GM12878 (cell line): ENCODE results near the gene PLEKHG2. TPM values are rescaled to one million over a fixed set of nuclear protein-coding genes. Genes with fewer than 3 reads are reported as not detected.

ENCODE experiments used
- ATAC-seq: fragments of 200-7000 bp; cut with Tn5 transposase; 3 replicates; pipeline ENCODE4 v1.9.1; 2020; ENCODE audit warnings: mild to moderate bottlenecking, moderate library complexity
- BruUV-seq: library from RNA; stranded (reverse); fragments of 400-500 nt; replicated peaks from 2 replicates; lab custom pipeline; 2021; lab: Mats Ljungman, UMichigan
- CTCF ChIA-PET: fragments of 300-600 bp; sonication (Branson Sonifier 250); formaldehyde crosslinking; extraction: SDS; loops from one replicate; lab custom pipeline; 2021; ENCODE audit warnings: inconsistent platforms; lab: Yijun Ruan, JAX
- POLR2A ChIA-PET: fragments of 350-600 bp; formaldehyde crosslinking; extraction: SDS; loops from one replicate; lab custom pipeline; 2021; ENCODE audit warnings: inconsistent platforms; lab: Charles Lee
- RAD21 ChIA-PET: fragments of 300-600 bp; sonication (Branson Sonifier 250); formaldehyde crosslinking; loops from one replicate; lab custom pipeline; 2023; ENCODE audit warnings: antibody characterized with exemption; ENCODE audit not compliant: unreplicated experiment; lab: Charles Lee
- SMC1A ChIA-PET: fragments of 300-600 bp; sonication (Branson Sonifier 250); formaldehyde crosslinking; loops from one replicate; lab custom pipeline; 2023; ENCODE audit not compliant: unreplicated experiment, uncharacterized antibody; lab: Charles Lee
- DNase-seq: peaks from one replicate; pipeline ENCODE4 v3.0.0-alpha.2; 2011; ENCODE audit warnings: low read depth, low spot score
- FAIRE-seq: peaks from 3 replicates; lab custom pipeline; 2011; peaks lifted over from hg19 to GRCh38; lab: Jason Lieb, UNC
- H2AFZ ChIP-seq: 2 replicates; pipeline ENCODE4 v1.6.0; 2011; ENCODE audit warnings: low read depth, low read length, control low read depth; ENCODE audit not compliant: control insufficient read depth
- H3K27ac ChIP-seq: 2 replicates; pipeline ENCODE4 v1.5.1; 2011; ENCODE audit warnings: control low read depth; ENCODE audit not compliant: control insufficient read depth, insufficient read depth
- H3K27me3 ChIP-seq, 2 experiments: replicated peaks in 1 of 2; 2 replicates each; pipeline versions ENCODE4 v1.6.0 to v1.6.1; 2011; ENCODE audit warnings: low read length in 1 of 2; ENCODE audit not compliant: control insufficient read depth in 2 of 2, insufficient read depth in 2 of 2
- H3K36me3 ChIP-seq, 2 experiments: 2 replicates each; pipeline ENCODE4 v1.5.1; 2011; ENCODE audit warnings: low read length in 1 of 2; ENCODE audit not compliant: control insufficient read depth in 2 of 2, insufficient read depth in 2 of 2
- H3K4me1 ChIP-seq: 2 replicates; pipeline ENCODE4 v1.6.1; 2011; ENCODE audit warnings: mild to moderate bottlenecking, low read length, moderate library complexity, mixed read lengths; ENCODE audit not compliant: control insufficient read depth, insufficient read depth
- H3K4me2 ChIP-seq: 2 replicates; pipeline ENCODE4 v1.6.0; 2011; ENCODE audit warnings: control low read depth; ENCODE audit not compliant: control insufficient read depth, insufficient read depth
- H3K4me3 ChIP-seq: fragments of 200-600 bp; sonication (generic); 2 replicates; pipeline ENCODE4 v1.5.1; 2016
- H3K79me2 ChIP-seq: 2 replicates; pipeline ENCODE4 v1.6.0; 2011; ENCODE audit warnings: low read length; ENCODE audit not compliant: control insufficient read depth, insufficient read depth
- H3K9ac ChIP-seq: 2 replicates; pipeline ENCODE4 v1.8.0; 2011; ENCODE audit warnings: low read length, control low read depth, mixed read lengths; ENCODE audit not compliant: control insufficient read depth, insufficient read depth
- H3K9me3 ChIP-seq: replicated peaks from 3 replicates; pipeline ENCODE4 v1.5.1; 2011; ENCODE audit warnings: mild to moderate bottlenecking, low read length; ENCODE audit not compliant: control insufficient read depth, insufficient read depth
- H4K20me1 ChIP-seq: 2 replicates; pipeline ENCODE4 v1.6.0; 2011; ENCODE audit not compliant: control insufficient read depth, insufficient read depth
- FOXK2 ChIP-seq: fragments of 450-650 bp; IDR thresholded peaks from 2 replicates; pipeline ENCODE4 v1.6.1; 2017; ENCODE audit warnings: mild to moderate bottlenecking, moderate library complexity
- GABPA ChIP-seq: IDR thresholded peaks from 2 replicates; pipeline ENCODE4 v1.6.1; 2014; ENCODE audit warnings: antibody characterized with exemption, low read depth, mild to moderate bottlenecking, inconsistent platforms
- HDGF ChIP-seq: fragments of 450-650 bp; IDR thresholded peaks from 2 replicates; pipeline ENCODE4 v1.6.1; 2016; ENCODE audit warnings: antibody characterized with exemption
- IKZF1 ChIP-seq: fragments of 450-650 bp; conservative IDR thresholded peaks from 2 replicates; pipeline ENCODE4 v1.6.1; 2017; ENCODE audit warnings: antibody characterized with exemption, mild to moderate bottlenecking
- JUND ChIP-seq: IDR thresholded peaks from 2 replicates; pipeline ENCODE4 v1.6.1; 2012; ENCODE audit warnings: low read depth, mild to moderate bottlenecking, low read length, improper control_type of control experiment, moderate library complexity
- KDM1A ChIP-seq: fragments of 200-600 bp; sonication (generic); IDR thresholded peaks from 2 replicates; pipeline ENCODE4 v1.6.1; 2016; ENCODE audit warnings: borderline replicate concordance
- KLF5 ChIP-seq: fragments of 450-650 bp; IDR thresholded peaks from 2 replicates; pipeline ENCODE4 v1.6.1; 2014; ENCODE audit warnings: mild to moderate bottlenecking; ENCODE audit not compliant: partially characterized antibody
- RUNX3 ChIP-seq: IDR thresholded peaks from 2 replicates; pipeline ENCODE4 v1.6.1; 2012; ENCODE audit warnings: low read length, inconsistent platforms
- SIX5 ChIP-seq: IDR thresholded peaks from 2 replicates; pipeline ENCODE4 v1.6.1; 2011; ENCODE audit warnings: mild to moderate bottlenecking, low read depth, low read length, moderate library complexity; ENCODE audit not compliant: severe bottlenecking
- WRNIP1 ChIP-seq: IDR thresholded peaks from 2 replicates; pipeline ENCODE4 v1.6.1; 2011; ENCODE audit warnings: low read depth, low read length, improper control_type of control experiment, borderline replicate concordance
- WGBS: methylation state at CpG from one replicate; pipeline ENCODE4 v1.1.6; 2016; ENCODE audit warnings: low lambda C conversion rate; ENCODE audit not compliant: insufficient replicate concordance, insufficient coverage; ENCODE audit errors: missing lambda C conversion rate; 5-methylcytosine and 5-hydroxymethylcytosine counted together
- in situ Hi-C: fragments of 300-500 bp; cut with MboI; formaldehyde crosslinking; loops from 9 replicates; pipeline ENCODE4 v1.14.3; 2018; ENCODE audit warnings: mixed read lengths
- intact Hi-C: fragments of 100-400 bp; cut with micrococcal nuclease; formaldehyde crosslinking; loops from one replicate; pipeline ENCODE4 v1.14.2; 2022; ENCODE audit not compliant: unreplicated experiment
- polyA plus RNA-seq, 11 experiments: library from polyadenylated mRNA; depleted of rRNA in 4 of 11; unstranded in 6 of 11; stranded (reverse) in 5 of 11; fragments of >200 nt; fragmentation: Nextera tagmentation in 4 of 11; fragmentation: Illumina TruSeq in 1 of 11; extraction: Ambion mirVana in 4 of 11; extraction: Trizol in 1 of 11; gene quantifications; 1 replicate in 1 of 11; 2 replicates in 10 of 11; pipeline versions ENCODE4 v1.2.1 to v1.2.3, GENCODE V29; 2011 to 2016; ENCODE audit warnings: inconsistent platforms in 2 of 11, missing spikeins in 2 of 11, low read depth in 1 of 11
- total RNA-seq, 4 experiments: library from RNA; depleted of rRNA in 3 of 4; stranded (reverse); fragments of >200 nt in 3 of 4; fragmentation: Illumina TruSeq in 1 of 4; extraction: Trizol in 1 of 4; gene quantifications; 2 replicates each; pipeline versions ENCODE4 v1.2.1 to v1.2.3, GENCODE V29; 2013 to 2021
- TF ChIP-seq, protein P1 (sequence below): IDR thresholded peaks from 2 replicates; pipeline ENCODE4 v1.6.1; 2012; ENCODE audit warnings: mild to moderate bottlenecking, low read depth, low read length
- TF ChIP-seq, protein P2 (sequence below): fragments of 450-650 bp; IDR thresholded peaks from 2 replicates; pipeline ENCODE4 v1.6.1; 2017; ENCODE audit warnings: borderline replicate concordance

PLEKHG2 gene
- total and polyA plus RNA-seq, 10 of the 15 experiments (the other 5 are each of a cell fraction or from before 2014, with no cell fraction given): 3.0 to 62.5 (median 17.2) TPM

DNA sequence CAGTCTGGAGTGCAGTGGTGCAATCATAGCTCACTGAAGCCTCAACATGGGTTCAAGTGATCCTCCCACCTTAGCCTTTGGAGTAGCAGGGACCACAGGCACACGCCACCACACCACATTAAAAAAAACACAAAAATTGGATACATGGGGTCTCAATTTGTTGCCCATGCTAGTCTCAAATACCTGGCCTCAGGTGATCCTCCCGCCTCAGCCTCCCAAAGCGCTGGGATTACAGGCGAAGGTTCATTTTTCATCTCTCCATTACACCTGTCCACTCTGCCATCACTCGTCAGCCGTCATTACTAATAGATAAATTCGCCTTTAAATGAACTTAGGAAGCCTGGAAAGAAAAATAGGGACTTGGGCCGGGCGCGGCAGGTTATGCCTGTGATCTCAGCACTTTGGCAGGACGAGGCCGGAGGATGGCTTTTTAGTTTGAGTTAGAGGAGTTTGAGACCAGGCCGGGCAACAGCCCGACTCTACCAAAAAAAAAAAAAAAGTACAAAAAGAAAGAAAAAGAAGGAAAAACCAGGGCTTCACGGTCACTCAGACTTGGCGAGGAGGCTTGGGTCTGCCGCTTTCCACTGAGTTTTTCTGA, 32.2 kb downstream of the PLEKHG2 start (continued):
- TF ChIP-seq, protein P1, sequence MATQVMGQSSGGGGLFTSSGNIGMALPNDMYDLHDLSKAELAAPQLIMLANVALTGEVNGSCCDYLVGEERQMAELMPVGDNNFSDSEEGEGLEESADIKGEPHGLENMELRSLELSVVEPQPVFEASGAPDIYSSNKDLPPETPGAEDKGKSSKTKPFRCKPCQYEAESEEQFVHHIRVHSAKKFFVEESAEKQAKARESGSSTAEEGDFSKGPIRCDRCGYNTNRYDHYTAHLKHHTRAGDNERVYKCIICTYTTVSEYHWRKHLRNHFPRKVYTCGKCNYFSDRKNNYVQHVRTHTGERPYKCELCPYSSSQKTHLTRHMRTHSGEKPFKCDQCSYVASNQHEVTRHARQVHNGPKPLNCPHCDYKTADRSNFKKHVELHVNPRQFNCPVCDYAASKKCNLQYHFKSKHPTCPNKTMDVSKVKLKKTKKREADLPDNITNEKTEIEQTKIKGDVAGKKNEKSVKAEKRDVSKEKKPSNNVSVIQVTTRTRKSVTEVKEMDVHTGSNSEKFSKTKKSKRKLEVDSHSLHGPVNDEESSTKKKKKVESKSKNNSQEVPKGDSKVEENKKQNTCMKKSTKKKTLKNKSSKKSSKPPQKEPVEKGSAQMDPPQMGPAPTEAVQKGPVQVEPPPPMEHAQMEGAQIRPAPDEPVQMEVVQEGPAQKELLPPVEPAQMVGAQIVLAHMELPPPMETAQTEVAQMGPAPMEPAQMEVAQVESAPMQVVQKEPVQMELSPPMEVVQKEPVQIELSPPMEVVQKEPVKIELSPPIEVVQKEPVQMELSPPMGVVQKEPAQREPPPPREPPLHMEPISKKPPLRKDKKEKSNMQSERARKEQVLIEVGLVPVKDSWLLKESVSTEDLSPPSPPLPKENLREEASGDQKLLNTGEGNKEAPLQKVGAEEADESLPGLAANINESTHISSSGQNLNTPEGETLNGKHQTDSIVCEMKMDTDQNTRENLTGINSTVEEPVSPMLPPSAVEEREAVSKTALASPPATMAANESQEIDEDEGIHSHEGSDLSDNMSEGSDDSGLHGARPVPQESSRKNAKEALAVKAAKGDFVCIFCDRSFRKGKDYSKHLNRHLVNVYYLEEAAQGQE: no peak
- no peak for TF ChIP-seq JUND

DNA sequence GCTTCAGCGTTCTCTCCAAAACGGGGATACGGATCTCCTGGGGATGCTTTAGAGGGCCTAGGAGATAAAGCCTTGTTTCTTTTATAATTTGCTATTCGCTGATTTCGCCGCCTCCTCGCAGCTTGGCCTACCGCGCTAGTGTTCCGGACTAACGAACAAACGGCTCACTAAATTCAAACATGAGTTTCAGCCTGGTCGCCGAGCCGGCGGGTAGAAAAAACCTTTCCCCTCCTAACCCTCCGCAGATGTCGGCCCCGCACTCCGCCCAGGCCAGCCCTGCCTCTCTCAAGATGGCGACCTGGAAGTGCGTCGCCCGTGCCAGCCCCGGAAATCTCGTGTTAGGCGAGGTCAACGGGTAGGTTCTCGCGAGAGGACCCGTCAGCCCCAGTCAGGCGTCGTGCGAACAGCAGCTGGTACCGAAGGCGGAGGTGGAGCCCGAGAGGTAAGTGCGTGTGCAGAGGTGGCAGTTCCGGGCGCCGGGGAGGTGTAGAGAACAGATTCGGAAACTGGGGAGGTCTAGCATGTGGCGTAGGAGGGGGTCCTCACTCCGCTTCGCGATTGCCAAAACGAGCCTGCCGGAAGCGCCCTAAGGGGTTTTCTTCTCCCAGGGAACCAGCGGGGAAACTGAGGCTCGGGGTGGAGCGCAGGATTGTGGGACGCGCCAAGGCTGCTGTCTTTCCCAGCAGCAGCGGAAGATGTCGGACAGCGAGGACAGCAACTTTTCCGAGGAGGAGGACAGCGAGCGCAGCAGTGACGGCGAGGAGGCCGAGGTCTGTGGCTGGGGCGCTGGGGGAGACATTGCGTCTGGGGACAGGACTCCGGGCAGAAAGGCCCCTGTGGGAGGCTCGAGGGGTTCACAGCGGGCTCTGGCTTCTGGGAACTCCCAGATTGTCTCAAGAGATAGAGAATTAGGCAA, 33.0 kb downstream of the PLEKHG2 start, which contains the start of gene SUPT5H:
Gene SUPT5H, plus strand, starts transcription at position 387 of the 916 bp plus-strand sequence. Its CDS starts 309 bp downstream, at position 696.
- CTCF ChIA-PET: interaction anchor here (1.0 to 2.6 kb wide), 8 partner anchors 9 to 227 kb away, joined by 3 to 8 read pairs (median 6); partner anchors contain the start of genes PLEKHG2 and RPS16
- TF ChIP-seq HDGF: 0 out of 2 replicates have a peak, but pooled peaks have one; percentile 73
- TF ChIP-seq SIX5: peak; percentile 75
- TF ChIP-seq, protein P2, sequence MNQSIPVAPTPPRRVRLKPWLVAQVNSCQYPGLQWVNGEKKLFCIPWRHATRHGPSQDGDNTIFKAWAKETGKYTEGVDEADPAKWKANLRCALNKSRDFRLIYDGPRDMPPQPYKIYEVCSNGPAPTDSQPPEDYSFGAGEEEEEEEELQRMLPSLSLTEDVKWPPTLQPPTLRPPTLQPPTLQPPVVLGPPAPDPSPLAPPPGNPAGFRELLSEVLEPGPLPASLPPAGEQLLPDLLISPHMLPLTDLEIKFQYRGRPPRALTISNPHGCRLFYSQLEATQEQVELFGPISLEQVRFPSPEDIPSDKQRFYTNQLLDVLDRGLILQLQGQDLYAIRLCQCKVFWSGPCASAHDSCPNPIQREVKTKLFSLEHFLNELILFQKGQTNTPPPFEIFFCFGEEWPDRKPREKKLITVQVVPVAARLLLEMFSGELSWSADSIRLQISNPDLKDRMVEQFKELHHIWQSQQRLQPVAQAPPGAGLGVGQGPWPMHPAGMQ: peak; percentile 93
- peak; percentile 15; the same call in 1 of the 2 replicates for TF ChIP-seq RUNX3
- no peak for TF ChIP-seq KDM1A
- TF ChIP-seq GABPA: peak; percentile 86
- TF ChIP-seq KLF5: no peak
- no peak; the same call in 1 of the 2 replicates for TF ChIP-seq FOXK2
- peak; percentile 83 for TF ChIP-seq IKZF1
- peak; percentile 7; the same call in 1 of the 2 replicates for TF ChIP-seq WRNIP1

More for the DNA sequence above, 33.0 kb downstream of the PLEKHG2 start, which contains the start of gene SUPT5H:
- peaks cover 0 to 2% of the 10 kb centered on the region in 2 experiments; a peak in 1 of 4 replicates for H3K36me3 ChIP-seq
- WGBS: 1% methylated on average over 68 of the region's 68 CpGs
- intact Hi-C loops: loop anchor here (2.0 to 5.0 kb wide), 3 partner anchors 52 to 227 kb away; partner anchors contain the start of genes DLL3, MED29 and PAF1
- peak within 1 kb of the TSS; percentile 81 for H3K4me2 ChIP-seq
- peak; percentile 88 for FAIRE-seq
- peak within 1 kb of the TSS; percentile 95 for H3K27ac ChIP-seq
- RAD21 ChIA-PET: interaction anchor here (0.8 to 1.7 kb wide), 2 partner anchors 10 to 34 kb away, joined by 3 to 9 read pairs; partner anchors contain the start of gene RPS16
- peak within 1 kb of the TSS; percentile 96 for H3K9ac ChIP-seq
- no peaks in the 10 kb centered on the region for H3K9me3 ChIP-seq
- peak within 1 kb of the TSS; percentile 82 for H2AFZ ChIP-seq
- peak; percentile 90 for ATAC-seq
- H3K4me1 ChIP-seq: peaks cover 28% of the 10 kb centered on the region
- in situ Hi-C loops: no loop called here
- TSS peak; percentile 87 for BruUV-seq
- peak; percentile 97 for DNase-seq
- POLR2A ChIA-PET: interaction anchor here (0.6 to 3.9 kb wide), 9 partner anchors 10 to 806 kb away, joined by 3 to 40 read pairs (median 4); partner anchors contain the start of genes RPS16 and TIMM50
- no peaks in the 10 kb centered on the region for H3K27me3 ChIP-seq
- peak within 1 kb of the TSS; percentile 87 for H3K4me3 ChIP-seq
- peaks cover 61% of the 10 kb centered on the region for H3K79me2 ChIP-seq
- SMC1A ChIA-PET: interaction anchor here (0.7 kb wide), 1 partner anchor 33 kb away, joined by 3 read pairs; no protein-coding TSS in a partner anchor
- H4K20me1 ChIP-seq: no peaks in the 10 kb centered on the region
